Uterus (tissue), 4 donors: Measurements from ENCODE around the gene TSHZ2. TPM values are rescaled to one million over a fixed set of nuclear protein-coding genes. Genes with fewer than 3 reads are reported as not detected.

Source experiments
- DNase-seq, 2 donors: peaks; one replicate each; pipeline ENCODE4 v3.0.0-alpha.2; 2019 to 2020
- H3K27ac ChIP-seq, 2 donors: fragments of 200-600 bp; sonication (generic); 1 replicate in 1 of 2; 2 replicates in 1 of 2; pipeline ENCODE4 v1.5.1; 2016 to 2018
- H3K27me3 ChIP-seq, 2 donors: fragments of 200-600 bp; sonication (generic); one replicate each; pipeline ENCODE4 v1.5.1; 2018 to 2019; ENCODE audit warnings: control low read depth in 1 of 2
- H3K36me3 ChIP-seq, 2 donors: fragments of 200-600 bp; sonication (generic); one replicate each; pipeline ENCODE4 v1.5.1; 2019; ENCODE audit warnings: control low read depth in 1 of 2
- H3K4me1 ChIP-seq, 2 donors: fragments of 200-600 bp; sonication (generic); one replicate each; pipeline ENCODE4 v1.5.1; 2018 to 2019; ENCODE audit warnings: control low read depth in 1 of 2
- H3K4me3 ChIP-seq, 2 donors: fragments of 200-600 bp; sonication (generic); 1 replicate in 1 of 2; 2 replicates in 1 of 2; pipeline ENCODE4 v1.5.1; 2018 to 2019; ENCODE audit warnings: mild to moderate bottlenecking in 1 of 2
- H3K9me3 ChIP-seq, 2 donors: fragments of 200-600 bp; sonication (generic); one replicate each; pipeline ENCODE4 v1.5.1; 2019; ENCODE audit warnings: control low read depth in 1 of 2
- CTCF ChIP-seq, 4 experiments: fragments of 200-600 bp in 2 of 4; fragments of 450-650 bp in 2 of 4; sonication (generic) in 2 of 4; IDR thresholded peaks; one replicate each; pipeline ENCODE4 v1.5.1; 2016 to 2019; ENCODE audit warnings: antibody characterized with exemption in 4 of 4, mild to moderate bottlenecking in 2 of 4, moderate library complexity in 1 of 4
- POLR2A ChIP-seq, 2 donors: fragments of 450-650 bp; IDR thresholded peaks; one replicate each; pipeline ENCODE4 v1.6.1; 2016; ENCODE audit warnings: antibody characterized with exemption in 2 of 2, mild to moderate bottlenecking in 1 of 2, moderate library complexity in 1 of 2
- intact Hi-C: fragments of 100-400 bp; cut with DNase I; formaldehyde crosslinking; loops from one replicate; pipeline ENCODE4 v1.15.1; 2023; ENCODE audit warnings: low total_unique reads
- total RNA-seq, 4 donors: library from RNA; depleted of rRNA in 3 of 4; stranded (reverse); fragments of >200 nt in 3 of 4; gene quantifications; one replicate each; pipeline versions ENCODE4 v1.1.0 to v1.2.4, GENCODE V29; 2014 to 2023
- donor health status: DM: yes; HTN: yes; CAD: no.

TSHZ2 gene
- total RNA-seq, 4 donors from 2014 or later, result 22.0 to 50.1 (median 33.1) TPM

GRCh38 chr20:53171065-53171464, 198.9 kb downstream of the TSHZ2 start:
- H3K36me3 ChIP-seq, result no peaks in the 10 kb centered on the region
- H3K4me3 ChIP-seq, result no peak overlapping the region
- no peaks in the 10 kb centered on the region for H3K27me3 ChIP-seq
- TF ChIP-seq POLR2A (IDR thresholded peaks at IDR 0.05) (no peak), CTCF (IDR thresholded peaks at IDR 0.05) (no peak)
- intact Hi-C loops, result no loop called here
- H3K9me3 ChIP-seq, result no peaks in the 10 kb centered on the region
- H3K27ac ChIP-seq, result no peak overlapping the region
- no peak for DNase-seq
- H3K4me1 ChIP-seq, result no peaks in the 10 kb centered on the region

- H3K4me3 ChIP-seq, result no peak overlapping the region
- H3K4me1 ChIP-seq, result no peaks in the 10 kb centered on the region
- H3K27me3 ChIP-seq, result no peaks in the 10 kb centered on the region
- TF ChIP-seq POLR2A (IDR thresholded peaks at IDR 0.05) (no peak), CTCF (IDR thresholded peaks at IDR 0.05) (no peak)
- H3K9me3 ChIP-seq, result no peaks in the 10 kb centered on the region
- no peaks in the 10 kb centered on the region for H3K36me3 ChIP-seq
- H3K27ac ChIP-seq, result no peak overlapping the region
- intact Hi-C loops, result no loop called here
- no peak for DNase-seq
These were observed 202.3 kb downstream of the TSHZ2 start for GRCh38 chr20:53174454-53174853.

GRCh38 chr20:53175135-53175780, 203.1 kb downstream of the TSHZ2 start:
- DNase-seq, result no peak
- Histone ChIP-seq H3K9me3 (no peaks in the 10 kb centered on the region), H3K27ac (no peak overlapping the region), H3K4me1 (no peaks in the 10 kb centered on the region), H3K4me3 (no peak overlapping the region), H3K27me3 (no peaks in the 10 kb centered on the region), H3K36me3 (no peaks in the 10 kb centered on the region)
- intact Hi-C loops, result no loop called here
- TF ChIP-seq POLR2A (IDR thresholded peaks at IDR 0.05), result no peak
- no peak for TF ChIP-seq CTCF (IDR thresholded peaks at IDR 0.05)

- Histone ChIP-seq H3K27me3 (no peaks in the 10 kb centered on the region), H3K4me1 (no peaks in the 10 kb centered on the region), H3K9me3 (no peaks in the 10 kb centered on the region), H3K27ac (no peak overlapping the region), H3K4me3 (no peak overlapping the region), H3K36me3 (no peaks in the 10 kb centered on the region)
- no peak for DNase-seq
- intact Hi-C loops, result no loop called here
- no peak for TF ChIP-seq CTCF (IDR thresholded peaks at IDR 0.05)
- TF ChIP-seq POLR2A (IDR thresholded peaks at IDR 0.05), result no peak
These were observed 204.0 kb downstream of the TSHZ2 start for GRCh38 chr20:53176134-53176533.

- H3K27me3 ChIP-seq, result no peaks in the 10 kb centered on the region
- intact Hi-C loops, result no loop called here
- no peaks in the 10 kb centered on the region for H3K4me1 ChIP-seq
- H3K4me3 ChIP-seq, result no peak overlapping the region
- TF ChIP-seq CTCF (IDR thresholded peaks at IDR 0.05), result no peak
- no peak for TF ChIP-seq POLR2A (IDR thresholded peaks at IDR 0.05)
- no peak overlapping the region for H3K27ac ChIP-seq
- DNase-seq, result no peak
- no peaks in the 10 kb centered on the region for H3K36me3 ChIP-seq
- no peaks in the 10 kb centered on the region for H3K9me3 ChIP-seq
These were observed 205.5 kb downstream of the TSHZ2 start for GRCh38 chr20:53177687-53178086.
